Lung (tissue), 12 donors: ENCODE measurements around the gene KCNG2. TPM values are rescaled to one million over a fixed set of nuclear protein-coding genes. Genes with fewer than 3 reads are reported as not detected.

Experiments used
- ATAC-seq: fragments of 200-7000 bp; cut with Tn5 transposase; one replicate; pipeline ENCODE4 v1.9.1; 2020; ENCODE audit warnings: moderate number of reproducible peaks; ENCODE audit not compliant: insufficient read depth, low FRiP score
- DNase-seq, 3 donors: peaks; one replicate each; pipeline ENCODE4 v3.0.0-alpha.2; 2013 to 2017
- H3K27ac ChIP-seq, 2 donors: one replicate each; pipeline ENCODE4 v1.5.1; 2013; ENCODE audit warnings: mild to moderate bottlenecking in 2 of 2, moderate library complexity in 2 of 2, control low read depth in 1 of 2, inconsistent platforms in 1 of 2, low read depth in 1 of 2, low read length in 1 of 2
- H3K27me3 ChIP-seq, 3 donors: one replicate each; pipeline ENCODE4 v1.5.1; 2013; ENCODE audit warnings: low read length in 2 of 3; ENCODE audit not compliant: control insufficient read depth in 3 of 3, insufficient read depth in 3 of 3
- H3K36me3 ChIP-seq, 4 donors: one replicate each; pipeline ENCODE4 v1.5.1; 2013; ENCODE audit warnings: low read length in 4 of 4, mild to moderate bottlenecking in 1 of 4, moderate library complexity in 1 of 4; ENCODE audit not compliant: control insufficient read depth in 4 of 4, insufficient read depth in 4 of 4
- H3K4me1 ChIP-seq, 5 donors: one replicate each; pipeline ENCODE4 v1.5.1; 2013; ENCODE audit warnings: low read length in 5 of 5, mild to moderate bottlenecking in 2 of 5, moderate library complexity in 1 of 5; ENCODE audit not compliant: control insufficient read depth in 5 of 5, insufficient read depth in 5 of 5
- H3K4me3 ChIP-seq: one replicate; pipeline ENCODE4 v1.5.1; 2013; ENCODE audit warnings: mild to moderate bottlenecking, control low read depth, moderate library complexity
- H3K9ac ChIP-seq, 2 donors: one replicate each; pipeline ENCODE4 v1.5.1; 2013; ENCODE audit warnings: low read length in 2 of 2, control low read depth in 1 of 2; ENCODE audit not compliant: insufficient read depth in 1 of 2
- H3K9me3 ChIP-seq, 4 donors: one replicate each; pipeline ENCODE4 v1.5.1; 2013; ENCODE audit warnings: low read length in 3 of 4, mild to moderate bottlenecking in 1 of 4, moderate library complexity in 1 of 4; ENCODE audit not compliant: control insufficient read depth in 4 of 4, insufficient read depth in 3 of 4
- WGBS, 2 donors: extraction: QIAGEN DNeasy Blood & Tissue Kit; methylation state at CpG; one replicate each; pipeline ENCODE4 v1.1.7; 2013; 5-methylcytosine and 5-hydroxymethylcytosine counted together
- polyA plus RNA-seq, 2 donors: library from polyadenylated mRNA; stranded (reverse); fragments of 200-250 nt; gene quantifications; one replicate each; pipeline ENCODE4 v1.2.1, GENCODE V29; 2013
- total RNA-seq, 2 donors: library from RNA; depleted of rRNA in 1 of 2; stranded (reverse); fragments of >200 nt in 1 of 2; gene quantifications; one replicate each; pipeline ENCODE4 v1.2.1, GENCODE V29; 2014 to 2021
- TF ChIP-seq, protein P1 (sequence below): IDR thresholded peaks from 2 replicates; pipeline ENCODE4 v1.5.1; 2012; ENCODE audit warnings: mild to moderate bottlenecking; ENCODE audit errors: control extremely low read depth, extremely low read depth
- donor health status: control.
- donor health status: control.
- donor health status: Bipolar disorder and iron deficiency.
- donor health status: healthy.
- donor health status: DM: yes; HTN: yes; CAD: no.

KCNG2 gene
- total and polyA plus RNA-seq, 4 donors: 0.16 to 1.8 (median 1.2) TPM

DNA sequence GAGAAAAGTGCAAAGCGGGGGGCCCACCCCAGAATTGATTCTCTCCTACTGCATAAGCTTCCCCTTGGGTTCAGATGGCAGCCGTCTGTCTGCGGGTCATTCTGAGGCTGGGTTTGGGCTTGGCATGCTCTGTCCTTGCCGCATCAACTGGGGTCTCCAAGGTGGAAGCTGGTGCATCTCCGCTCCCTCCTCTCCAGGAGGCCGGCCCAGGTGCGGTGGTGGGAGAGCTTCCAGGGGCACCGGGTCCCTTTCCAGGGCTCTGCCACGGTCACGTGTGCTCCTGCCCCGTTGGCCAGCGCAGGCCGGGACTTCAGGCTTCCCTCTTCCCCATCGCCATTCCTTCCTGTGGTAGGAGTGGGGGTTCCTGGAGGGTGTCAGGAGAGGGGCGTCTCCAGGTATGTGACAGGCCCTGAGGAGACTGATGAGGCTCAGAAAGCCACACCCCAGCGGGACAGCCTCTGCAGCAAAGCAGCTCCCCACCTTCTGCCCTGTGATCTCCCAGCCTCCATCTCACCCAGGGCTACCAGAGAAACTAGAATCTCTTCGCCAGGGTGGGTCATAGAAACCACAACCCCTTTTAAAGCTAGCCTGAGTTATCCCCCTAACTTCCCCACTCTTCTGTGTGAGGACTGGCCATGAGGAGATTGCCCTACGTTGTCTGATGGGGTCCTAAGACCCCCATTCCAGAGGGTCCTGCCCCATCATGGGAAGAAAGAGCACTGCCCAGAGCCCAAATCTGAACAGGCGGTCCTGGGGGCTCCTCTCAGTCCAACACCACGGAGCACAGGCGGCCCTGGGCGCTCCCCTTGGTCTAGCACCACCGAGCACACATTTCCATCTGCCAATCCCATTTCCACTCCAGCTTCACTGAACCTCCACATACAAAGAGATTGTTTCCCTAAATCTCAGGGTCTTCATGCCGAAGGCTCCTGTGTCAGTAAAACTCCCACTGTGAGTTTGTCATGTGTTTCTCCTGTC, 77.1 kb downstream of the KCNG2 start:
- no peak for ATAC-seq
- H3K9ac ChIP-seq: no peak overlapping the region
- H3K27ac ChIP-seq: no peak overlapping the region
- H3K27me3 ChIP-seq: no peaks in the 10 kb centered on the region
- H3K4me1 ChIP-seq: no peaks in the 10 kb centered on the region
- H3K4me3 ChIP-seq: no peak overlapping the region
- peaks cover 0 to 3% (median 0%) of the 10 kb centered on the region in 4 donors for H3K9me3 ChIP-seq
- TF ChIP-seq, protein P1, sequence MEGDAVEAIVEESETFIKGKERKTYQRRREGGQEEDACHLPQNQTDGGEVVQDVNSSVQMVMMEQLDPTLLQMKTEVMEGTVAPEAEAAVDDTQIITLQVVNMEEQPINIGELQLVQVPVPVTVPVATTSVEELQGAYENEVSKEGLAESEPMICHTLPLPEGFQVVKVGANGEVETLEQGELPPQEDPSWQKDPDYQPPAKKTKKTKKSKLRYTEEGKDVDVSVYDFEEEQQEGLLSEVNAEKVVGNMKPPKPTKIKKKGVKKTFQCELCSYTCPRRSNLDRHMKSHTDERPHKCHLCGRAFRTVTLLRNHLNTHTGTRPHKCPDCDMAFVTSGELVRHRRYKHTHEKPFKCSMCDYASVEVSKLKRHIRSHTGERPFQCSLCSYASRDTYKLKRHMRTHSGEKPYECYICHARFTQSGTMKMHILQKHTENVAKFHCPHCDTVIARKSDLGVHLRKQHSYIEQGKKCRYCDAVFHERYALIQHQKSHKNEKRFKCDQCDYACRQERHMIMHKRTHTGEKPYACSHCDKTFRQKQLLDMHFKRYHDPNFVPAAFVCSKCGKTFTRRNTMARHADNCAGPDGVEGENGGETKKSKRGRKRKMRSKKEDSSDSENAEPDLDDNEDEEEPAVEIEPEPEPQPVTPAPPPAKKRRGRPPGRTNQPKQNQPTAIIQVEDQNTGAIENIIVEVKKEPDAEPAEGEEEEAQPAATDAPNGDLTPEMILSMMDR: no peak
- no peaks in the 10 kb centered on the region for H3K36me3 ChIP-seq
- 80 to 87% methylated on average over 24 of the region's 24 CpGs for WGBS, 2 donors
- no peak for DNase-seq

DNA sequence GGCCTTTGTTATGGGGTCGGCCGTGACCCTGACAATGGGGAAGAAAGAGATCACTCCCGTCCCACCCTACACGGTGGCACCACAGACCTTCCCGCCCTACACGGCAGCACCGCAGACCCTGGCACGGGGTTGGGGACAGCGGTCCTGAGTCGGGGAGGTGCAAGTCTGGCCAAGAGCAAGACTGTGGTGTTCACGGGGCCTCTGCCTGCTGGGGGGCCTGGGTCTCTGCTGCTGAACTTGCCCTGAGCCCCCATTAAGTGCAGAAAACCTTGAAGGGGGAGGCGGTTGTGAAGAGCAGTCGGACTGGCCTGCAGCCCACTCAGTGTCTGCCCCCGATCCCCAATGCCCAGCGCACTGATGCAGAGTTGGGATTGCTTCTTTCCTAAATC, 77.8 kb downstream of the KCNG2 start:
- TF ChIP-seq, protein P1: no peak
- ATAC-seq: no peak
- DNase-seq: no peak

DNA sequence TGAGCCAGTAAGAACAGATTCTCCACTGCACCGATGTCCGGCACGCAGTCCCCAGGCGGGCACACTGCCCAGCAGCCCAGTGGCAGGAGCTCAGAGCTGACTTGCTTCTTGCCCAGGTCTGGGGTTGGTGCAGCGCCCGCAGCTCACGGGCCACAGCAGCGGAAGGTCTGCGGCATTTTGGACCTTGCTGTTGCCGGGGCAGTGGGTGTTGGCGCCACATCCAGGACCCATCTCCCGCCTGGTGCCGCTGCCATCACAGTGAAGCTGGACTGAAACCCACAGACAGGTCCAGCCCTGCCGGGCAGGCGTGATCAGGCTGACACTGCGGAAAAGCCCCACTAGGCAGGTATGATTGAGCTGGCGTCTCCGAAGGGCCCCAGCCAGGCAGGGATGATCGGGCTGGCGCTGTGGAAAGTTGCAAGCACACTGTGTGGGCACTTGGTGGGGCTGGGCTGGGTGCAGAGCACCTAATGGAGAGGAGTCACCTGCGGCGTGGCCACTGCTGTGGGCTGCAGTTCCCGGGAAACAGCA, 78.3 kb downstream of the KCNG2 start:
- H3K27ac ChIP-seq: no peak overlapping the region
- H3K4me3 ChIP-seq: no peak overlapping the region
- H3K9me3 ChIP-seq: peaks cover 0 to 3% (median 0%) of the 10 kb centered on the region in 4 donors
- DNase-seq: no peak
- ATAC-seq: no peak
- 90 to 95% methylated on average over 23 of the region's 23 CpGs for WGBS, 2 donors
- no peaks in the 10 kb centered on the region for H3K27me3 ChIP-seq
- no peak overlapping the region for H3K9ac ChIP-seq
- TF ChIP-seq, protein P1: no peak
- H3K36me3 ChIP-seq: no peaks in the 10 kb centered on the region
- no peaks in the 10 kb centered on the region for H3K4me1 ChIP-seq

More for the DNA sequence above, 77.8 kb downstream of the KCNG2 start:
- no peaks in the 10 kb centered on the region for H3K27me3 ChIP-seq
- 91% methylated on average over 15 of the region's 15 CpGs for WGBS, 2 donors
- no peak overlapping the region for H3K9ac ChIP-seq
- no peak overlapping the region for H3K27ac ChIP-seq
- no peaks in the 10 kb centered on the region for H3K36me3 ChIP-seq
- H3K9me3 ChIP-seq: peaks cover 0 to 3% (median 0%) of the 10 kb centered on the region in 4 donors
- no peak overlapping the region for H3K4me3 ChIP-seq
- no peaks in the 10 kb centered on the region for H3K4me1 ChIP-seq
